ENCODE measurements around the gene ITPK1.
"Not testable (repeated sequence)": the region's sequence is repeated elsewhere in the genome, so short reads cannot be mapped to it uniquely, and the experiment has no call there.

ITPK1 gene

GRCh38 chr14:93135399-93135798 lies 19.7 kb upstream of the ITPK1 start (continued):
- TF ChIP-seq PATZ1 (CRISPR knock-in tag; IDR thresholded peaks at IDR 0.05; ENCODE audit: borderline replicate concordance) (no peak), ZC3H10 (CRISPR knock-in tag; IDR thresholded peaks at IDR 0.05) (no peak), OSR1 (CRISPR knock-in tag; IDR thresholded peaks at IDR 0.05) (no peak)

GRCh38 chr14:93133464-93133863 lies 17.7 kb upstream of the ITPK1 start:
- TF ChIP-seq SNAI2 (CRISPR knock-in tag; IDR thresholded peaks at IDR 0.05) (no peak), ZFP3 (CRISPR knock-in tag; IDR thresholded peaks at IDR 0.05) (no peak), CSRNP3 (CRISPR knock-in tag; IDR thresholded peaks at IDR 0.05) (no peak), ISL1 (CRISPR knock-in tag; IDR thresholded peaks at IDR 0.05) (no peak), CSDC2 (CRISPR knock-in tag; IDR thresholded peaks at IDR 0.05) (no peak), ZC3H10 (CRISPR knock-in tag; IDR thresholded peaks at IDR 0.05) (no peak), RARB (CRISPR knock-in tag; IDR thresholded peaks at IDR 0.05) (no peak)
- ATAC-seq: no peak

- TF ChIP-seq OSR1 (CRISPR knock-in tag; IDR thresholded peaks at IDR 0.05) (no peak), PATZ1 (CRISPR knock-in tag; IDR thresholded peaks at IDR 0.05; ENCODE audit: borderline replicate concordance) (no peak), BACH2 (CRISPR knock-in tag; IDR thresholded peaks at IDR 0.05; ENCODE audit: borderline replicate concordance) (no peak), ZNF70 (CRISPR knock-in tag; IDR thresholded peaks at IDR 0.05) (no peak), ZC3H10 (CRISPR knock-in tag; IDR thresholded peaks at IDR 0.05) (no peak), PPARA (CRISPR knock-in tag; IDR thresholded peaks at IDR 0.05; ENCODE audit: borderline replicate concordance) (no peak), CSDC2 (CRISPR knock-in tag; IDR thresholded peaks at IDR 0.05) (no peak), RARB (CRISPR knock-in tag; IDR thresholded peaks at IDR 0.05) (no peak), ISL1 (CRISPR knock-in tag; IDR thresholded peaks at IDR 0.05) (no peak), ZFP30 (CRISPR knock-in tag; IDR thresholded peaks at IDR 0.05) (no peak)
- peak; percentile 87 for ATAC-seq
These were observed 16.8 kb upstream of the ITPK1 start for GRCh38 chr14:93132472-93133065.

GRCh38 chr14:93131257-93131820 lies 15.6 kb upstream of the ITPK1 start:
- not testable (repeated sequence) for ATAC-seq

- no peak for TF ChIP-seq ZNF8 (CRISPR knock-in tag; IDR thresholded peaks at IDR 0.05)
- no peak for TF ChIP-seq BACH2 (CRISPR knock-in tag; IDR thresholded peaks at IDR 0.05; ENCODE audit: borderline replicate concordance)
- TF ChIP-seq ZC3H10 (CRISPR knock-in tag; IDR thresholded peaks at IDR 0.05): no peak
- no peak for TF ChIP-seq TSHZ2 (CRISPR knock-in tag; IDR thresholded peaks at IDR 0.05)
- no peak for TF ChIP-seq CREB5 (CRISPR knock-in tag; IDR thresholded peaks at IDR 0.05; ENCODE audit: low read depth)
- TF ChIP-seq ZFP3 (CRISPR knock-in tag; IDR thresholded peaks at IDR 0.05): no peak
- ATAC-seq: no peak
These were observed 13.2 kb upstream of the ITPK1 start for GRCh38 chr14:93128725-93129459.
